SU-DHL-6 (cell line): ENCODE results near the gene EIF3F.

ENCODE experiments used
- H2AFZ ChIP-seq: fragments of 200-600 bp; sonication (generic); 2 replicates; pipeline ENCODE4 v1.6.1; 2014; ENCODE audit warnings: low read depth, mild to moderate bottlenecking, moderate library complexity, mixed read lengths, antibody characterized with exemption, low read length; ENCODE audit not compliant: severe bottlenecking
- H3F3A ChIP-seq: fragments of 200-600 bp; shearing (Covaris generic); 2 replicates; pipeline ENCODE4 v1.6.0; 2016; ENCODE audit warnings: antibody characterized with exemption, mild to moderate bottlenecking; ENCODE audit not compliant: insufficient read depth
- H3K27ac ChIP-seq: fragments of 200-600 bp; sonication (generic); 2 replicates; pipeline ENCODE4 v1.5.1; 2016; ENCODE audit warnings: low read depth, mild to moderate bottlenecking, low read length, moderate library complexity, mixed read lengths
- H3K27me3 ChIP-seq: fragments of 200-600 bp; sonication (generic), shearing (Covaris generic); 2 replicates; pipeline ENCODE4 v1.6.0; 2014; ENCODE audit warnings: mild to moderate bottlenecking, low read length
- H3K36me3 ChIP-seq: fragments of 200-600 bp; sonication (generic); 2 replicates; pipeline ENCODE4 v1.6.1; 2014; ENCODE audit warnings: mild to moderate bottlenecking, low read length, mixed read lengths
- H3K4me2 ChIP-seq: fragments of 300-600, 200-600 bp; shearing (Covaris generic), sonication (generic); 2 replicates; pipeline ENCODE4 v1.6.0; 2014; ENCODE audit warnings: low read length, low read depth, mild to moderate bottlenecking; ENCODE audit not compliant: poor library complexity, severe bottlenecking
- H3K4me3 ChIP-seq: fragments of 200-600 bp; sonication (generic); 2 replicates; pipeline ENCODE4 v1.5.1; 2014; ENCODE audit warnings: antibody characterized with exemption, low read length, mild to moderate bottlenecking, mixed read lengths; ENCODE audit not compliant: insufficient read depth, poor library complexity, severe bottlenecking
- H3K79me2 ChIP-seq: fragments of 200-600 bp; sonication (generic); 2 replicates; pipeline ENCODE4 v1.6.1; 2014; ENCODE audit warnings: mild to moderate bottlenecking, low read length, moderate library complexity; ENCODE audit not compliant: insufficient read depth
- H3K9ac ChIP-seq: fragments of 200-600 bp; sonication (generic); 2 replicates; pipeline ENCODE4 v1.7.0; 2014; ENCODE audit warnings: mild to moderate bottlenecking, low read length
- H3K9me2 ChIP-seq: fragments of 200-600 bp; sonication (generic); replicated peaks from 2 replicates; pipeline ENCODE4 v1.6.1; 2014; ENCODE audit warnings: low read length; ENCODE audit not compliant: insufficient read depth
- H3K9me3 ChIP-seq: fragments of 200-600 bp; sonication (generic); 2 replicates; pipeline ENCODE4 v1.6.1; 2014; ENCODE audit warnings: low read length, mixed read lengths; ENCODE audit not compliant: insufficient read depth
- H4K20me1 ChIP-seq: fragments of 200-600 bp; sonication (generic); 2 replicates; pipeline ENCODE4 v1.6.1; 2014; ENCODE audit warnings: low read depth, mild to moderate bottlenecking, antibody characterized with exemption, low read length, moderate library complexity, mixed read lengths
- EZH2phosphoT487 ChIP-seq: fragments of 200-600 bp; sonication (generic), shearing (Covaris generic); conservative IDR thresholded peaks from 2 replicates; pipeline ENCODE4 v1.6.1; 2018; ENCODE audit warnings: mild to moderate bottlenecking, antibody characterized with exemption, low read length, moderate library complexity, mixed read lengths
- TF ChIP-seq, protein P1 (sequence below): fragments of 200-600 bp; sonication (generic); IDR thresholded peaks from one replicate; pipeline ENCODE4 v1.5.1; 2017; ENCODE audit warnings: antibody characterized with exemption, mild to moderate bottlenecking, low read length, moderate library complexity; ENCODE audit not compliant: insufficient read depth, poor library complexity, severe bottlenecking

The EIF3F gene

DNA sequence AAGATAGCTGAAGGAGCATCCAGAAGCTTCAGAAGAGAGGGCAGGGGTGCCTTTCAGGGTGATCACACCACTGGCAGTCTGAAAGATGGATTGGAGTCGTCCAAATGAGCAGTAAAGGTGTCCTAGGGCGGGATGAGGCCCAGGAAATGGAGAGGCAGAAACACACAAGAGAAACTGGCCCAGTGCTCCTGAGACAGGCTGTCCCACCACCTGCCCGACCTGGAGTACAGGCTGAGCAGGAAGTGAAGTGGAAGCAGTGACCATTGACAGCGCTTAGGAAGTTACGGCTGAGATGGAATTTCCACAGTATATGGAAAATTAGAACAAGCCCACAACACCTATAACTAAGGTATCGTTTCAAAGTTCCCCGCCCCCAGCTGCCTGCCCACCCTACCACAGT, 16.1 kb downstream of the EIF3F start:
- no peak for TF ChIP-seq EZH2phosphoT487
- no peak overlapping the region for H3K4me2 ChIP-seq
- H4K20me1 ChIP-seq, result no peaks in the 10 kb centered on the region
- no peak overlapping the region for H3K4me3 ChIP-seq
- H3F3A ChIP-seq, result peaks cover 10% of the 10 kb centered on the region
- peaks cover 2% of the 10 kb centered on the region; the same call in 1 of the 2 replicates for H3K36me3 ChIP-seq
- H2AFZ ChIP-seq, result no peak overlapping the region
- H3K27me3 ChIP-seq, result no peaks in the 10 kb centered on the region
- H3K79me2 ChIP-seq, result no peaks in the 10 kb centered on the region
- no peaks in the 10 kb centered on the region for H3K9me2 ChIP-seq
- no peak overlapping the region for H3K9ac ChIP-seq
- H3K27ac ChIP-seq, result no peak overlapping the region
- no peaks in the 10 kb centered on the region for H3K9me3 ChIP-seq

DNA sequence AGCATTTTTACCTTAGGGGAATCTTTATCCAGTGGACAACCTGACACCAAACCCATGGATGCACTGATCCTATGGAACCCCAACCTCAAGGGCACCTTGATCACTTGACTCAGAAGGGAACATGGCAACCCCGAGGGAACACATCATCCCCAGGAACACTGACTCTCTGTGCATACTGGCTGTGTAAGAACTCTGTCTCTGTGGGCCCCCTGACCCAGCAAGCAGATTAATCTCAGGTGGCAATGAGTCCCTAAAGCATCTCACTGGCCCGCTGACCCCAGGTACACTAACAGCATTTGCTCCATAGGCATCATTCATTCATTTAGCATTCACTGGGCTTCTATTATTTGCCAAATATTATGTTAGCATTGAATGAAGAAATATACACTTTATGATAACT, 16.9 kb downstream of the EIF3F start:
- Histone ChIP-seq H2AFZ (no peak overlapping the region), H3K9ac (no peak overlapping the region), H3K9me2 (no peaks in the 10 kb centered on the region), H3K9me3 (no peaks in the 10 kb centered on the region), H3K36me3 (no peaks in the 10 kb centered on the region), H3F3A (peaks cover 10% of the 10 kb centered on the region), H4K20me1 (no peaks in the 10 kb centered on the region), H3K27me3 (no peaks in the 10 kb centered on the region), H3K79me2 (no peaks in the 10 kb centered on the region), H3K4me2 (no peak overlapping the region), H3K27ac (no peak overlapping the region), H3K4me3 (no peak overlapping the region)
- TF ChIP-seq, protein P1, sequence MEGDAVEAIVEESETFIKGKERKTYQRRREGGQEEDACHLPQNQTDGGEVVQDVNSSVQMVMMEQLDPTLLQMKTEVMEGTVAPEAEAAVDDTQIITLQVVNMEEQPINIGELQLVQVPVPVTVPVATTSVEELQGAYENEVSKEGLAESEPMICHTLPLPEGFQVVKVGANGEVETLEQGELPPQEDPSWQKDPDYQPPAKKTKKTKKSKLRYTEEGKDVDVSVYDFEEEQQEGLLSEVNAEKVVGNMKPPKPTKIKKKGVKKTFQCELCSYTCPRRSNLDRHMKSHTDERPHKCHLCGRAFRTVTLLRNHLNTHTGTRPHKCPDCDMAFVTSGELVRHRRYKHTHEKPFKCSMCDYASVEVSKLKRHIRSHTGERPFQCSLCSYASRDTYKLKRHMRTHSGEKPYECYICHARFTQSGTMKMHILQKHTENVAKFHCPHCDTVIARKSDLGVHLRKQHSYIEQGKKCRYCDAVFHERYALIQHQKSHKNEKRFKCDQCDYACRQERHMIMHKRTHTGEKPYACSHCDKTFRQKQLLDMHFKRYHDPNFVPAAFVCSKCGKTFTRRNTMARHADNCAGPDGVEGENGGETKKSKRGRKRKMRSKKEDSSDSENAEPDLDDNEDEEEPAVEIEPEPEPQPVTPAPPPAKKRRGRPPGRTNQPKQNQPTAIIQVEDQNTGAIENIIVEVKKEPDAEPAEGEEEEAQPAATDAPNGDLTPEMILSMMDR, result no peak
- no peak for TF ChIP-seq EZH2phosphoT487

DNA sequence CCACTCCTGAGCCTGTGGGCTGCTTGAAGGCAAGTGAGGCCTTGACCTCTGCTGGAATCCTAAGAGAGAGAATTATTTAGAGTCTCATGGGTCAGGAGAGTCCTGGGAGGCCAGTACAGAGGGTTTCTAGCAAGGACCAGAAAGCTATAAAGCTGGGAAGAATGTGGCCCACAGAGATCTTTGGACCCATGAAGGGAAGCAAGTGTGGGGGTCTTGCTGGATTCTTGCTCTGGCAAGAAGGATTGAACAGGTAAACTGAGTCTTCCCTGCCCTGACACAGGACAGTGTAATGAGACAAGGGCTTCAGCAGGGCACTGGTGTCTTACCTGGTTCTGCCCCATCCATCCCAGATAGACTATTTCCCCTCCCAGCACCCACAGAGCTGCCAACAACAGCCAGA, 18.4 kb downstream of the EIF3F start:
- no peaks in the 10 kb centered on the region for H3K79me2 ChIP-seq
- no peak overlapping the region for H3K27ac ChIP-seq
- H3K36me3 ChIP-seq, result no peaks in the 10 kb centered on the region
- no peaks in the 10 kb centered on the region for H3K27me3 ChIP-seq
- H3K4me2 ChIP-seq, result no peak overlapping the region
- no peak overlapping the region for H3K9ac ChIP-seq
- H4K20me1 ChIP-seq, result no peaks in the 10 kb centered on the region
- TF ChIP-seq, protein P1, result no peak
- no peak for TF ChIP-seq EZH2phosphoT487
- H3F3A ChIP-seq, result peaks cover 10% of the 10 kb centered on the region
- H3K4me3 ChIP-seq, result no peak overlapping the region
- H2AFZ ChIP-seq, result no peak overlapping the region
- H3K9me2 ChIP-seq, result no peaks in the 10 kb centered on the region
- no peaks in the 10 kb centered on the region for H3K9me3 ChIP-seq

DNA sequence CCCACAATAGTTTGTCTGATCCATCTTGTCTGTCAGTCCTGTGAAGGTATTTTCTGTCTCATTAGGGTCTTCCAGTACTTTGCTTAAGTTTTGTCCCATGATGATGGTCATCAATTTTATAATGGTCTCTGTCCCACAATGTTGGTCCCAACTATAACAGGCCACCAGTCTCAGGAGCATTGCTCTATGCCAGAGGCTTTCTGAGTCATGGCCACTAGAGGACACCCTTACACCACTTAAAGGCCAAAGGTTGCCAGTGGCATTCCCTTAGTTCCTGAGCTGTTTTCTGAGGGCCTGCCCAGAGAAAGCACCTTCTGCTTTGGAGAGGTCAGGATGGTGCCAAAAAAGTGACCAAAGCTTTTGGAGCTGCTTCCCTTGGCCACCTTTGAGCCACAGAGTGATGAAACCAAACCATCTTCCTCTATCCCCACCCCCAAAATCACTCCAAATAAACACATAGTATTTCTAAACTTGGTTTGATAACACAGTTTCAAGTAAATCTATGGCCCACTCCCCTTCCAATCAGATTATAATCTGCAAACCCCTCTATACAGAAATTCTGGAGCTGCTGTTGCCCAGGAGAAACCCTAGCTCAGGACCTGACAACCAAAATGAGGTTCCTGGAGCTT, 19.3 kb downstream of the EIF3F start:
- H3K4me2 ChIP-seq, result no peak overlapping the region
- H3K9me3 ChIP-seq, result no peaks in the 10 kb centered on the region
- no peak overlapping the region for H2AFZ ChIP-seq
- H3K79me2 ChIP-seq, result no peaks in the 10 kb centered on the region
- H3K27me3 ChIP-seq, result no peaks in the 10 kb centered on the region
- H4K20me1 ChIP-seq, result no peaks in the 10 kb centered on the region
- H3F3A ChIP-seq, result peaks cover under 1% of the 10 kb centered on the region
- H3K9ac ChIP-seq, result no peak overlapping the region
- no peak overlapping the region for H3K4me3 ChIP-seq
- no peak overlapping the region for H3K27ac ChIP-seq
- no peaks in the 10 kb centered on the region for H3K9me2 ChIP-seq
- H3K36me3 ChIP-seq, result no peaks in the 10 kb centered on the region
- TF ChIP-seq, protein P1, result peak; percentile 92
- no peak for TF ChIP-seq EZH2phosphoT487
